SK-N-SH (cell line): ENCODE measurements around the gene CHIC2.

Experiments
- CTCF ChIP-seq: fragments of 200-600 bp; sonication (generic); IDR thresholded peaks from 2 replicates; pipeline ENCODE4 v1.6.1; 2017; ENCODE audit warnings: antibody characterized with exemption, mild to moderate bottlenecking, moderate library complexity
- EZH2phosphoT487 ChIP-seq: fragments of 200-600 bp; sonication (generic); IDR thresholded peaks from 2 replicates; pipeline ENCODE4 v1.6.1; 2017; ENCODE audit warnings: low read depth, mixed run types, mild to moderate bottlenecking, antibody characterized with exemption, moderate library complexity, borderline replicate concordance
- JUND ChIP-seq: IDR thresholded peaks from 2 replicates; pipeline ENCODE4 v1.4.0; 2012
- NFIC ChIP-seq: IDR thresholded peaks from 2 replicates; pipeline ENCODE4 v1.4.0; 2012; ENCODE audit warnings: borderline replicate concordance
- POLR2AphosphoS5 ChIP-seq: IDR thresholded peaks from 2 replicates; pipeline ENCODE4 v1.6.1; 2012; ENCODE audit warnings: low read depth, low read length
- USF1 ChIP-seq: IDR thresholded peaks from 2 replicates; pipeline ENCODE4 v1.4.0; 2012; ENCODE audit warnings: low read depth, borderline replicate concordance
- YY1 ChIP-seq: IDR thresholded peaks from 2 replicates; pipeline ENCODE4 v1.4.0; 2012; ENCODE audit warnings: low read depth, mild to moderate bottlenecking

- TF ChIP-seq POLR2AphosphoS5 (no peak), CTCF (no peak), NFIC (no peak), EZH2phosphoT487 (no peak), USF1 (no peak), YY1 (no peak), JUND (no peak)
Measured at GRCh38 chr4:53986062-53986461, 78.3 kb downstream of the CHIC2 start.
